ENCODE results near the gene WDR64. TPM values are rescaled to one million over a fixed set of nuclear protein-coding genes. Genes with fewer than 3 reads are reported as not detected.

WDR64 gene
- total and polyA plus RNA-seq, 11 donors, result not detected

DNA sequence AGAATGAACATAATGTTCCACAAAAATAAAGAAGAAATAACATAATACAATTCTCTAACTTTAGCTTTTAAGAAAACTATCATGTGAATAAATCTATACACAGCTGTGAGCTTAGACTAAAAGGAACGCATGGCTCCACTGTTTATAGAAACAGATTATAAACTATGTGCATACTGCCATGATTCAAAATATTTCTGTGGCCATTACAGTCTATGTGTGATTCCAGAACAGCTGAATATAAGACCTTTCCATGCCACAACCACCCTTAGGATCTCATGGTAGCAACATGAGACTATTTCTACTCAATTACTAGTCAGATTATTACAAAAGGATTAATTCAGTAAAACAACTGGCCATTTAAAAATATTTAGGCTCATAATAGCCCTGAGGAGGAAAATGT lies 15.8 kb upstream of the WDR64 start:
- ATAC-seq (no peak), DNase-seq (no peak)
- intact Hi-C loops (cut with DNase I), result loop anchor here in 1 of 10 donors (5.0 kb wide), 1 partner anchor 104 kb away; the partner anchor contains the start of gene KMO

GRCh38 chr1:241637046-241637590 lies 15.0 kb upstream of the WDR64 start:
- no peaks in the 10 kb centered on the region for H3K27me3 ChIP-seq
- ATAC-seq, result no peak
- no peak overlapping the region for H3K4me3 ChIP-seq
- intact Hi-C loops (cut with DNase I), result loop anchor here in 1 of 10 donors (5.0 kb wide), 1 partner anchor 105 kb away; the partner anchor contains the start of gene KMO
- DNase-seq, result no peak
- TF ChIP-seq CTCF (IDR thresholded peaks at IDR 0.05) (no peak), POLR2A (IDR thresholded peaks at IDR 0.05) (no peak)
- peaks cover 0 to 35% (median 10%) of the 10 kb centered on the region in 12 donors for H3K4me1 ChIP-seq
- peaks cover 0 to 14% (median 0%) of the 10 kb centered on the region in 9 donors for H3K36me3 ChIP-seq
- peaks cover 0 to 6% (median 0%) of the 10 kb centered on the region in 12 donors for H3K9me3 ChIP-seq
- no peak overlapping the region for H3K27ac ChIP-seq

More for the DNA sequence above, 15.8 kb upstream of the WDR64 start:
- TF ChIP-seq CTCF (IDR thresholded peaks at IDR 0.05) (no peak), POLR2A (IDR thresholded peaks at IDR 0.05) (no peak)
- WGBS, 4 donors, result 63 to 86% (median 80%) methylated on average over 1 of the region's 1 CpG
- Histone ChIP-seq H3K27ac (no peak overlapping the region), H3K27me3 (no peaks in the 10 kb centered on the region), H3K9me3 (no peaks in the 10 kb centered on the region), H3K4me3 (no peak overlapping the region), H3K36me3 (peaks cover 0 to 14% (median 0%) of the 10 kb centered on the region in 9 donors), H3K4me1 (peaks cover 0 to 35% (median 10%) of the 10 kb centered on the region in 12 donors)

DNA sequence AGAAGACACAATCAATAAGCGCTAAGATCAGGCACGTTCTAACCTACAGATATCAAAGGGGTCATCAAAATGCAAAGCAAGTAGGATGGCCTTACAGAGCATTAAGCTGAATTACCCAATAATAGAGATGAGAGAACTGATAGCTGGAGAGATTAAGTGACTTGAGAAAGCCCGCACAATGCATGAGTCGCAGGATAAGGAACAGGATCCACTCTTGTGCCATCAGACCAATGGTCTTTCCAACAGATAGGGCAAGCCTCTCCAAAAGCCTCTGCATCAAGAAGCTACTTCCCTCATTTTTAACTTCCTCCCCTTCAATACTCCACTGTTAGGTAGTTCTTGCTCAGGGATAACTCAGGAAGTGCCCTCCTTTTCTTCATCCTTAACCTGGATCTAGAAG lies 14.5 kb upstream of the WDR64 start:
- H3K4me1 ChIP-seq, result peaks cover 0 to 35% (median 10%) of the 10 kb centered on the region in 12 donors
- TF ChIP-seq POLR2A (IDR thresholded peaks at IDR 0.05), result no peak
- TF ChIP-seq CTCF (IDR thresholded peaks at IDR 0.05), result no peak
- H3K27me3 ChIP-seq, result no peaks in the 10 kb centered on the region
- intact Hi-C loops (cut with DNase I), result loop anchor here in 1 of 10 donors (5.0 kb wide), 1 partner anchor 105 kb away; the partner anchor contains the start of gene KMO
- H3K27ac ChIP-seq, result no peak overlapping the region
- H3K4me3 ChIP-seq, result no peak overlapping the region
- 87 to 89% (median 88%) methylated on average over 4 of the region's 4 CpGs for WGBS, 4 donors
- no peak for DNase-seq
- no peak for ATAC-seq
- peaks cover 0 to 11% (median 0%) of the 10 kb centered on the region in 12 donors for H3K9me3 ChIP-seq
- peaks cover 0 to 14% (median 0%) of the 10 kb centered on the region in 9 donors for H3K36me3 ChIP-seq

GRCh38 chr1:241638099-241638682 lies 13.9 kb upstream of the WDR64 start:
- 77 to 81% (median 79%) methylated on average over 5 of the region's 5 CpGs for WGBS, 4 donors
- no peak for TF ChIP-seq POLR2A (IDR thresholded peaks at IDR 0.05)
- TF ChIP-seq CTCF (IDR thresholded peaks at IDR 0.05), result no peak
- Histone ChIP-seq H3K4me1 (peaks cover 0 to 35% (median 10%) of the 10 kb centered on the region in 12 donors), H3K4me3 (peak overlapping the region in 3 of 12 donors; percentile 1 to 98 (median 91)), H3K27me3 (no peaks in the 10 kb centered on the region), H3K9me3 (peaks cover 0 to 17% (median 0%) of the 10 kb centered on the region in 12 donors), H3K36me3 (peaks cover 0 to 14% (median 0%) of the 10 kb centered on the region in 9 donors), H3K27ac (no peak overlapping the region)
- DNase-seq, result no peak
- no peak for ATAC-seq
- intact Hi-C loops (cut with DNase I), result loop anchor here in 1 of 10 donors (5.0 kb wide), 1 partner anchor 106 kb away; the partner anchor contains the start of gene KMO

All from heart left ventricle (tissue), 16 donors.